ENCODE measurements around the gene TSPAN5. TPM values are rescaled to one million over a fixed set of nuclear protein-coding genes. Genes with fewer than 3 reads are reported as not detected.

The TSPAN5 gene
- total RNA-seq, 1 donor from 2014 or later = 14.7 TPM

- Mint-ChIP-seq H3K36me3 (no peaks in the 10 kb centered on the region), H3K4me1 (no peaks in the 10 kb centered on the region), H3K27ac (no peak overlapping the region), H3K27me3 (ENCODE audit: low read depth) (no peaks in the 10 kb centered on the region), H3K9me3 (no peaks in the 10 kb centered on the region), H3K4me3 (no peak overlapping the region)
- TF ChIP-seq, protein P1, sequence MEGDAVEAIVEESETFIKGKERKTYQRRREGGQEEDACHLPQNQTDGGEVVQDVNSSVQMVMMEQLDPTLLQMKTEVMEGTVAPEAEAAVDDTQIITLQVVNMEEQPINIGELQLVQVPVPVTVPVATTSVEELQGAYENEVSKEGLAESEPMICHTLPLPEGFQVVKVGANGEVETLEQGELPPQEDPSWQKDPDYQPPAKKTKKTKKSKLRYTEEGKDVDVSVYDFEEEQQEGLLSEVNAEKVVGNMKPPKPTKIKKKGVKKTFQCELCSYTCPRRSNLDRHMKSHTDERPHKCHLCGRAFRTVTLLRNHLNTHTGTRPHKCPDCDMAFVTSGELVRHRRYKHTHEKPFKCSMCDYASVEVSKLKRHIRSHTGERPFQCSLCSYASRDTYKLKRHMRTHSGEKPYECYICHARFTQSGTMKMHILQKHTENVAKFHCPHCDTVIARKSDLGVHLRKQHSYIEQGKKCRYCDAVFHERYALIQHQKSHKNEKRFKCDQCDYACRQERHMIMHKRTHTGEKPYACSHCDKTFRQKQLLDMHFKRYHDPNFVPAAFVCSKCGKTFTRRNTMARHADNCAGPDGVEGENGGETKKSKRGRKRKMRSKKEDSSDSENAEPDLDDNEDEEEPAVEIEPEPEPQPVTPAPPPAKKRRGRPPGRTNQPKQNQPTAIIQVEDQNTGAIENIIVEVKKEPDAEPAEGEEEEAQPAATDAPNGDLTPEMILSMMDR (IDR thresholded peaks at IDR 0.05; ENCODE audit: unreplicated experiment) = no peak
- DNase-seq (ENCODE audit: low spot score in 2 of 2, unreplicated experiment in 2 of 2) = no peak
These were observed 21.3 kb upstream of the TSPAN5 start for GRCh38 chr4:98679738-98680137.

DNA sequence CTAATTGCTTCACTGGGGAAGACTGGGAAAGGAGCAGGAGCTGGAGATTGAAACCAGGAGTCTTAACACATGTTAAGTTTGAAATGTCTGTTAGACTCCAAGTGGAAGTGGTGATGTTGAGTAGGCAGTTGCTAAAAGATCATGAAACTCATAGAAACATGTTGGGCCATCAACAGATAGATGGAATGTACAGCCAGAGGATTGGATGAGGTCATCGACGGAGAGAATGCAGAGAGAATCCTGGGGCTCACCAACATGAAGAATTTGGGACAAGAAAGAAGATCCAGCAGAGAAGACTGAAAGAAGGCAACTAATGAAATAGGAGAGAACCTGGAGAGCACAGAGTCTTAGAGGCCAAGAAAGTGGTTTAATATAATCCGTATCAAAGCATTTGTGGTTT, 19.4 kb upstream of the TSPAN5 start:
- peaks cover 2% of the 10 kb centered on the region for H3K27me3 Mint-ChIP-seq (ENCODE audit: low read depth)

GRCh38 chr4:98674404-98675173, 16.2 kb upstream of the TSPAN5 start:
- TF ChIP-seq, protein P1 (IDR thresholded peaks at IDR 0.05; ENCODE audit: unreplicated experiment) = no peak
- Mint-ChIP-seq H3K36me3 (no peaks in the 10 kb centered on the region), H3K4me3 (no peak overlapping the region), H3K4me1 (peaks cover 22% of the 10 kb centered on the region), H3K27ac (no peak overlapping the region), H3K27me3 (ENCODE audit: low read depth) (peaks cover 6% of the 10 kb centered on the region), H3K9me3 (no peaks in the 10 kb centered on the region)
- DNase-seq (ENCODE audit: low spot score in 2 of 2, unreplicated experiment in 2 of 2) = no peak

More for the DNA sequence above, 19.4 kb upstream of the TSPAN5 start:
- H3K9me3 Mint-ChIP-seq = no peaks in the 10 kb centered on the region
- H3K27ac Mint-ChIP-seq = no peak overlapping the region
- no peak overlapping the region for H3K4me3 Mint-ChIP-seq
- TF ChIP-seq, protein P1 (IDR thresholded peaks at IDR 0.05; ENCODE audit: unreplicated experiment) = no peak
- peaks cover 7% of the 10 kb centered on the region for H3K4me1 Mint-ChIP-seq
- DNase-seq (ENCODE audit: low spot score in 2 of 2, unreplicated experiment in 2 of 2) = no peak
- no peaks in the 10 kb centered on the region for H3K36me3 Mint-ChIP-seq

- Mint-ChIP-seq H3K9me3 (no peaks in the 10 kb centered on the region), H3K4me1 (peaks cover 22% of the 10 kb centered on the region), H3K36me3 (no peaks in the 10 kb centered on the region), H3K27ac (no peak overlapping the region), H3K4me3 (no peak overlapping the region), H3K27me3 (ENCODE audit: low read depth) (peaks cover 6% of the 10 kb centered on the region)
- TF ChIP-seq, protein P1 (IDR thresholded peaks at IDR 0.05; ENCODE audit: unreplicated experiment) = no peak
- no peak for DNase-seq (ENCODE audit: low spot score in 2 of 2, unreplicated experiment in 2 of 2)
These were observed 15.6 kb upstream of the TSPAN5 start for GRCh38 chr4:98673978-98674377.

DNA sequence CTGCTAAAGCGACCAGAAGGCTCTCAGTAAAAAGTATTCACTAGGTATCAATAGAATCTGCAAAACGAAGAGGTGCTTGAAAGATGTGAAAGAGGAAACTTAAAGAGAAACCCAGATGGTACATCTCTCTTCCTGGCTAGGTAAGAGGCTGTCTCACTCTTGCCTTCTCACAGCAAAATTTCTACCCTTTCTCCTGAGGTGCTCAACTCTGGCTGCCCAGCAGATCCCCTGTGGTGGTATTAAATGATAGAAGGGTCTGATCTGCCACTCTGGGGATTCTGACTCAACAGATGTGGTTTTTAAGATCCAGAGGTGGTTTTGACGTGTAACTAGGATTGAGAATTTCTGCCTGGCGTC, 14.9 kb upstream of the TSPAN5 start:
- Mint-ChIP-seq H3K27me3 (ENCODE audit: low read depth) (peaks cover 6% of the 10 kb centered on the region), H3K4me3 (no peak overlapping the region), H3K36me3 (no peaks in the 10 kb centered on the region), H3K27ac (no peak overlapping the region), H3K9me3 (no peaks in the 10 kb centered on the region), H3K4me1 (peaks cover 22% of the 10 kb centered on the region)
- TF ChIP-seq, protein P1 (IDR thresholded peaks at IDR 0.05; ENCODE audit: unreplicated experiment) = no peak
- no peak for DNase-seq (ENCODE audit: low spot score in 2 of 2, unreplicated experiment in 2 of 2)

All from mesothelial cell of epicardium (in vitro differentiated cells).